Neutrophil (primary cell): ENCODE results near the gene RGS14.

Source experiments
- H3K27ac ChIP-seq: fragments of 200-600 bp; sonication (generic); 2 replicates; pipeline ENCODE4 v1.5.1; 2016; ENCODE audit warnings: mild to moderate bottlenecking, moderate library complexity
- H3K27me3 ChIP-seq: fragments of 200-600 bp; sonication (generic); 2 replicates; pipeline ENCODE4 v1.6.0; 2016; ENCODE audit warnings: mild to moderate bottlenecking
- H3K36me3 ChIP-seq: fragments of 200-600 bp; sonication (generic); 2 replicates; pipeline ENCODE4 v1.5.1; 2017
- H3K4me1 ChIP-seq, 2 experiments: fragments of 200-600 bp in 1 of 2; sonication (generic) in 1 of 2; 1 replicate in 1 of 2; 2 replicates in 1 of 2; pipeline versions ENCODE4 v1.5.1 to v1.6.1; 2013 to 2016; ENCODE audit warnings: low read depth in 1 of 2, low read length in 1 of 2, mild to moderate bottlenecking in 1 of 2, moderate library complexity in 1 of 2; ENCODE audit not compliant: control insufficient read depth in 1 of 2, insufficient read depth in 1 of 2
- H3K4me3 ChIP-seq, 2 experiments: fragments of 200-600 bp in 1 of 2; sonication (generic) in 1 of 2; 1 replicate in 1 of 2; 2 replicates in 1 of 2; pipeline ENCODE4 v1.5.1; 2013 to 2016; ENCODE audit warnings: low read depth in 1 of 2, low read length in 1 of 2, mild to moderate bottlenecking in 1 of 2, moderate library complexity in 1 of 2
- H3K9me3 ChIP-seq: fragments of 200-600 bp; sonication (generic); 2 replicates; pipeline ENCODE4 v1.5.1; 2016
- TF ChIP-seq, protein P1 (sequence below): fragments of 200-600 bp; sonication (generic); IDR thresholded peaks from 2 replicates; pipeline ENCODE4 v1.5.1; 2016; ENCODE audit warnings: antibody characterized with exemption

Gene RGS14

GRCh38 chr5:177349362-177349647 lies 8.4 kb upstream of the RGS14 start:
- Histone ChIP-seq H3K36me3 (peaks cover 22% of the 10 kb centered on the region), H3K27ac (peak overlapping the region; percentile 13), H3K27me3 (no peaks in the 10 kb centered on the region), H3K4me1 (peaks cover 51% of the 10 kb centered on the region in 2 experiments), H3K4me3 (no peak overlapping the region), H3K9me3 (no peaks in the 10 kb centered on the region)
- TF ChIP-seq, protein P1, sequence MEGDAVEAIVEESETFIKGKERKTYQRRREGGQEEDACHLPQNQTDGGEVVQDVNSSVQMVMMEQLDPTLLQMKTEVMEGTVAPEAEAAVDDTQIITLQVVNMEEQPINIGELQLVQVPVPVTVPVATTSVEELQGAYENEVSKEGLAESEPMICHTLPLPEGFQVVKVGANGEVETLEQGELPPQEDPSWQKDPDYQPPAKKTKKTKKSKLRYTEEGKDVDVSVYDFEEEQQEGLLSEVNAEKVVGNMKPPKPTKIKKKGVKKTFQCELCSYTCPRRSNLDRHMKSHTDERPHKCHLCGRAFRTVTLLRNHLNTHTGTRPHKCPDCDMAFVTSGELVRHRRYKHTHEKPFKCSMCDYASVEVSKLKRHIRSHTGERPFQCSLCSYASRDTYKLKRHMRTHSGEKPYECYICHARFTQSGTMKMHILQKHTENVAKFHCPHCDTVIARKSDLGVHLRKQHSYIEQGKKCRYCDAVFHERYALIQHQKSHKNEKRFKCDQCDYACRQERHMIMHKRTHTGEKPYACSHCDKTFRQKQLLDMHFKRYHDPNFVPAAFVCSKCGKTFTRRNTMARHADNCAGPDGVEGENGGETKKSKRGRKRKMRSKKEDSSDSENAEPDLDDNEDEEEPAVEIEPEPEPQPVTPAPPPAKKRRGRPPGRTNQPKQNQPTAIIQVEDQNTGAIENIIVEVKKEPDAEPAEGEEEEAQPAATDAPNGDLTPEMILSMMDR: no peak

GRCh38 chr5:177349762-177350161 lies 8.0 kb upstream of the RGS14 start:
- H3K36me3 ChIP-seq: peaks cover 18% of the 10 kb centered on the region
- peak overlapping the region; percentile 81 to 97 for H3K4me3 ChIP-seq
- H3K27ac ChIP-seq: peak overlapping the region; percentile 13
- H3K9me3 ChIP-seq: no peaks in the 10 kb centered on the region
- H3K4me1 ChIP-seq: peaks cover 55 to 56% of the 10 kb centered on the region in 2 experiments
- no peaks in the 10 kb centered on the region for H3K27me3 ChIP-seq
- TF ChIP-seq, protein P1: no peak

GRCh38 chr5:177350776-177351391 lies 6.8 kb upstream of the RGS14 start:
- Histone ChIP-seq H3K36me3 (peaks cover 18% of the 10 kb centered on the region), H3K4me1 (peaks cover 67% of the 10 kb centered on the region in 2 experiments), H3K27ac (peak overlapping the region; percentile 97), H3K27me3 (no peaks in the 10 kb centered on the region), H3K4me3 (peak overlapping the region; percentile 81 to 97), H3K9me3 (no peaks in the 10 kb centered on the region)
- TF ChIP-seq, protein P1: no peak

DNA sequence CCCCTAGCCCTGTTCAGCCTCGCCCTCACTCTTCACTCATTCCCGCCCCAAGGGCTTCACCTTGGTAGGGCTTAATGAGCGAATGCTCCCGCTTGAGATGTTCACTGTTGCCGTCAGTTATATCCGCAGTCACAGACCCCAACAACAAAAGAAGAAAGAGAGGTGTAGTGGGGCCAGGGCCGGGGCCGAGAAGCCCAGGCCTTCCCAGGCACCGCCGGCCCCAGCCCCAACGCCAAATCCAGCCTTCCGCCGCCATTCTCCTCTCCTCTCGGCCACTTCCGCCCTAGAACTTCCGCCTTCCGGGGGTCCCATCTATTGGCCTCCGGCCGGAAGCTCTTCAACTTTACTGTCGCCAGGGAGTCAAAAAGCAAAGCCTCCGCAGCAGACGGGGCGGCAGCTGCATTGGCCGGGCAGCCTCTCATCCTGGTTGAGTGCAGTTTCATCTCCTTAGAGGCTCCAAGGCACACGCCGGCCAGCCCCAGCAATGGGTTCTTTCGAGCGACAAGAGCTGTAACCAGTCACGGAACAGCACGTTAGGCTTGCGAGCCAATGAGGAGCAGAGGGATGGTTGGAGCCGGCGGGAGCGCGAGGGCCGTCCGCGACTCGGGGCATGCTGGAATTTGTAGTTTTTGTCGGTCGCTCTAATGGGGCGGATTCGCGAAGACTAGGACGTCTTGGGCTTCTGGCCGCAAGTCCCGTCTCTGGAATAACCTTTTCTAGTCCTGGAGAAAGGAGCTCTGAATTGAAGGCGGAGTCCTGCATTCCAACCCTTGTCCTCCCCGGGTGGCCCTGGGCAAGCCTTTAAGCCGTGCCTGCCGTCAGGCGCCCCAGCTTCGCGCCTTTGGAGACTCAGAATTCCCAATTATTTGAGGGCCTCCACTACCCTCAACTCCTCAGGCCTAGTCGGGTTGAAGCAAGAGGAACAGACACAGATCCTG lies 6.1 kb upstream of the RGS14 start, which contains the start of gene LMAN2:
LMAN2 (minus strand) TSS at position 277 of the 938 bp plus-strand sequence; CDS start at position 256, 21 bp downstream.
- H3K4me3 ChIP-seq: peak within 1 kb of the TSS; percentile 81 to 97
- peaks cover 18% of the 10 kb centered on the region for H3K36me3 ChIP-seq
- TF ChIP-seq, protein P1: peak; percentile 45
- no peaks in the 10 kb centered on the region for H3K9me3 ChIP-seq
- H3K4me1 ChIP-seq: peaks cover 74 to 75% of the 10 kb centered on the region in 2 experiments
- no peaks in the 10 kb centered on the region for H3K27me3 ChIP-seq
- H3K27ac ChIP-seq: peak within 1 kb of the TSS; percentile 97

- peak overlapping the region; percentile 97 for H3K27ac ChIP-seq
- peaks cover 84 to 86% of the 10 kb centered on the region in 2 experiments for H3K4me1 ChIP-seq
- peaks cover 14% of the 10 kb centered on the region for H3K36me3 ChIP-seq
- H3K27me3 ChIP-seq: no peaks in the 10 kb centered on the region
- peak overlapping the region in 1 of 2 experiments; percentile 21 for H3K4me3 ChIP-seq
- no peaks in the 10 kb centered on the region for H3K9me3 ChIP-seq
- TF ChIP-seq, protein P1: no peak
Measured at GRCh38 chr5:177353093-177353492, 4.6 kb upstream of the RGS14 start.
